ENCODE data around the gene RPS18.

GRCh38 chr6:33290459-33290858, 18.6 kb downstream of the RPS18 start:
- TF ChIP-seq CTCF (conservative IDR thresholded peaks at IDR 0.05; ENCODE audit: low read length), result no peak
- no peak for TF ChIP-seq EZH2phosphoT487 (IDR thresholded peaks at IDR 0.05; ENCODE audit: borderline replicate concordance, low read depth, low read length)
